ENCODE measurements around the gene PSMC5. TPM values are rescaled to one million over a fixed set of nuclear protein-coding genes. Genes with fewer than 3 reads are reported as not detected.
A peak's percentile ranks its signal among the peaks of the same experiment; 100 is the strongest.

The PSMC5 gene
- total RNA-seq, 1 donor from 2014 or later: 59.9 TPM

GRCh38 chr17:63820963-63821561 lies 6.2 kb upstream of the PSMC5 start:
- DNase-seq (ENCODE audit: low read depth in 2 of 2): no peak

GRCh38 chr17:63821804-63822203 lies 5.4 kb upstream of the PSMC5 start:
- DNase-seq (ENCODE audit: low read depth in 2 of 2): no peak

- DNase-seq (ENCODE audit: low read depth in 2 of 2): no peak
These were observed 4.7 kb upstream of the PSMC5 start for GRCh38 chr17:63822537-63822936.

DNA sequence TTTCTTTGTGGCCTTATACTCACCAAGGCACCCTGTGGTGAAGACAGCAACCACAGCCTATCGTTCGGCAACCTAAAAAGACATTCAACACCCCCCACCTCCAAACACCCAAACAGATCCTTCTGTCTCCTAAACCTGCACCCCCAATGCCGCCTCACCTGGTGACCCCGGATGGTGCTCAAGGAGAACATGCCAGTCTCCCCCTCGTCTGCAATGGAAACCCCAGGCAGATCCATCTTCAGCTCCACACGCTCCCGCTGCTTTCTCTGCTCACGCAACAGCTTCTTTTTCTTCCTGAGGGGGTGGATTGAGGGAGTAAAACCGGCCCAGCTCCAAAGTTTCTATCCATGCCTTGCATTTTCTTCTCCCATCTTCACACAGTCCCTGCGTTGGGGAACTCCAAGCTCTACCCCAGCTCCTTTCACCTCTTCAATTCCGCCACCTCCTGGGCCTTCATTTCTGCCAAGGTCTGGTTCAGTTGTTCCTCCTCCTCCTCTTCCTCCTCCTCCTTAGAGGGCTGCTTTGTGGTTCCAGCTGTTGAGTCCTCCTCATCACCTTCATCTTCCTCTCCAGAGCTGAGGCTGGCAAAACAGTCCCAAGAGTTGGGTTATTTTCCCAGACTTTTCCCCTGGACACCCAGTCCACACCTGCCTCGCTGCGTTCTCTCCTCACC lies 3.4 kb upstream of the PSMC5 start:
- no peak for DNase-seq (ENCODE audit: low read depth in 2 of 2)

DNA sequence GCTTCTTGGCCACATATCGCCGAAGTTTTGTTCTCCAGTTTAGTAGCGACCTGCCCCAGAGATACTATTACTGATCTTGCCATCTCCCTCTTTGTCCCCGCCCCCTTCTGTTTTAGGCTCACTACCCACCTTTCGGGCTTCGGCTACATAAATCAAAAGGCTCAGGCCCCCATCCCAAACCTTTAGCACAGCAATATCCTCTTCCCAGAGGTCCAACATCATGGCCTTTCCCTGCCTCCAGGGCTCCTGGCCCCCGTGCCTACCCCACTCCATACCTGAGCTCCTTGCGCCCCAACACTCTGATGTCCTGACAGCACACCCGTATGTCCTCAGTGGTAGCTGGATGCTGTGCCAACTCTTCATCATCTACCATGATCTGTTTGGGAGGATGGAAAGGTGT lies 2.9 kb upstream of the PSMC5 start:
- no peak for DNase-seq (ENCODE audit: low read depth in 2 of 2)

DNA sequence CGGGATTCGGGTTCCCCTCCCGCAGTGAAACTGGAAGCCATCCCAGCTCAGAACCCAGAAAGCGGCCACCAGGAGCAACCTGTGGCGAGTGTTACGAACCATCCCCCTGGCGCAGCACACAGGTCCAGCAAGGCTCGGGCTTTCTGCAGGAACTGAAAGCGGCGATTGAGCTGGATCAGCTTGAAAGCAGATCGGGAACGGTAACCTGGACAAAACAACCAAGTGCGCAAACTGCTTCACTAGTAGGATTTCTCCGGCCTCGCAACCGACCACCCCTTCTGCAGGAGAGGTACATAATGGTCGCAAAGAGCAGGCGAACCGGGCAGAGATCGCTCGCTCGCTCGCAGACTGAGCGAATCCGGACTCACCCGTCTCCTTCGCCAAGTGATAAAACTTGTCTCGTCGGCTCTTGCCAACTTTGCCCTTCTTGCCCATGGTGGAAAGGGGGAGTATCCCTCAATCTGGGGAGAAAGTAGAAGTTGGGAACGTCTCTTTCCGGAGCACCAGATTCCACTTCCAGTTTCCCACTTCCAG lies 696 bp upstream of the PSMC5 start:
- DNase-seq (ENCODE audit: low read depth in 2 of 2): peak; percentile 58 to 78

GRCh38 chr17:63827801-63828221 lies 580 bp downstream of the PSMC5 start:
- no peak for DNase-seq (ENCODE audit: low read depth in 2 of 2)

DNA sequence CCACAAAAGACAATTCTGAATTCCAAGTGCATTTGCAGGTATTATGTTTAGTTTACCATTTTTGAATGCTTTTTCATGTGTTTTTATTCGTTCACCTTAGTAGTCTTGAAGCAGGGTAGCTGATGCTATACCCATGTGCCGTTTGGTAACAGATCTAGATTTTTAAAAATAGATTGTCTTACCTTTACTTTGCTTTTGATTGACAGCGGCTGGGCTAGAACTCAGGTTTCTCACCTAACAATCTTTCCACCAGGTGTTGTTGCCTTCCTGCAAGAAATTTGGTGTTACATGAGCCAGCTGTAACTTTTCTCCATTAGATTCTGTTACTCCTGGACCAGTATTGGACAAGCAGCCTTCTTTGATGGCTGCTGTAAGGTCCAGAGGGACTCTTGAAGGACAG lies 1.7 kb downstream of the PSMC5 start:
- no peak for DNase-seq (ENCODE audit: low read depth in 2 of 2)

GRCh38 chr17:63830278-63830677 lies 3.0 kb downstream of the PSMC5 start:
- no peak for DNase-seq (ENCODE audit: low read depth in 2 of 2)

- no peak for DNase-seq (ENCODE audit: low read depth in 2 of 2)
These were observed 3.8 kb downstream of the PSMC5 start for GRCh38 chr17:63830904-63831491.

DNA sequence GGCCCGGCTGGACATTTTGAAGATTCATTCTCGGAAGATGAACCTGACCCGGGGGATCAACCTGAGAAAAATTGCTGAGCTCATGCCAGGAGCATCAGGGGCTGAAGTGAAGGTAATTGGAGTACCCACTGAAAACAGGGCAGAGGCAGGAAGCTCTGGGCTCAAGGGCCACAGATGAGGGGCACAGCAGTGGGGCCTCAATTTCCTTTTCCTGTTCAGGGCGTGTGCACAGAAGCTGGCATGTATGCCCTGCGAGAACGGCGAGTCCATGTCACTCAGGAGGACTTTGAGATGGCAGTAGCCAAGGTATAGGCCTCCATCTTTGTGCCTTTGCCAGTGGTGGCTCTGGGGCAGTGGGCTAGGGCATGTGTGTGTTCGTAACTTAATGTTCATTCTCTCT lies 4.3 kb downstream of the PSMC5 start:
- DNase-seq (ENCODE audit: low read depth in 2 of 2): no peak

DNA sequence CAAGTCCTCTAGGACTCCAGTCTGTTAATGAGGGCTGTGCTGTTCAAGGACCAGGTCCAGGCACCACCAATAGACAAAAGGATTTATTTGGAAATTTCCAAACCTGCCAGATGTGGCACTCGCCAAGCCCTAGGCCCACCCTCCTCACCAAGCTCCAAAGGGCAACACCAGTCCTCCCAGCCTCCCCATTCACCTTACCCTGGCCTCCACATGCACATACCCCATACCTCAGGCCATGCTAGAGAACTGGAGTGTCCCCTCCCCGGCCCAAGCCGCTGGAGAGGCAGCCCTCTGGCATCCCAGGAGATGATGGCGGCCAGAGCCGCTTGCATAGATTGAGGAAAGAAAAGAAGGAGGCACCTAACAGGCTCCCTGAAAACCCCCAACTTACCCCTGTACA lies 4.8 kb downstream of the PSMC5 start:
- no peak for DNase-seq (ENCODE audit: low read depth in 2 of 2)

DNA sequence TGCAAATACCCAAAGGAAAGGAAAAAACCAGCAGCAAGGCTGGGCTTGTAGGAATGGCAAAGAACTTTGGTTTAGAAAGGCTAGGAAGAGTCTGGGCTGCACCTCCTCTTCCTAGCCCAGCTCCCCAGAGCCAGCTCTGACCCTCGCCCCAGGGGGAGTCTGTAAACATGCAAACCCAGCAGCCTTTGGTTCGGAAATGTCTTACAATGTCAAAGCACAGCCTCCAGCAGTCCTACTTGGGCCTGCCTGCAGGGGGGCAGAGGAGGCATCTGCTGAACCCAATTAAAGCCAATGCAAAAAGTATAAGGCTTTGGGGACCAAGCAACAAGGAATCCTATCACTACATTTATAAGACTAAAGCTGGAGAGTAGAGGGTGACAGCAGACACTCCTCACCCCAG lies 5.2 kb downstream of the PSMC5 start:
- DNase-seq (ENCODE audit: low read depth in 2 of 2): no peak

DNA sequence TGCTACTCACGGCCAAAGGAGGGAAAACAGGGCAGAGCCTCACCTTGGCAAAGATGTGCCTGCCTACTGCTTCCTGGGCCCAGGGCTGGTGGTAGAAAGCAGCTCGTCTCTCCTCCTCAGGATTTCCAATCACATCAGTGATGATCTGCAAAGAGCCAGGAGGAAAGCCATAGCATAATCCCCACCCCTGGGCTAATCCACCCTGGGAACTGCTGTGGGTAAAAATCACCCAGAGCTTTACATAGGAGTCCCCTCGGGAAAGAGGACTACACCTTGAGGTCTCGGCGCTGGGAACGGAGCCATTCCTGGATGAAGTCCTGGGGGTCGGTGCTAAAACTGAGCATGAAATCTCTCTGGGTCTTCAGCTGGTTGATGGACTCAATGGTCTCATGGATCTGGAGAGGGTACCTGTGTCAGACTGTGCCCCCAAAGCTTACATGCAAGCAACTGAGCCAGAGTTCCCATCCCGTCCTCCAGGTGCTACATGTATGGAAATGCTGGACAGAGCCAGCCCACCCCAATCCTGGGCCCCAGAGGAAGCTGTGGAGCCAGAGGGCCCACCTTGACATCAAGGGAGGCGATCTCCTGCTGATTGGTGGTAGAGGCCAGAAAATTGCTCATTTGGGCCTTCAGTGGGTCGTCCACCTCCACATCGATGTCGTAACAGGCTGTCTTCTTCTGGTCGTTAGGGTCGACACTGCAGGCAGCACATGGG lies 6.0 kb downstream of the PSMC5 start:
- DNase-seq (ENCODE audit: low read depth in 2 of 2): no peak

GRCh38 chr17:63833741-63834373 lies 6.6 kb downstream of the PSMC5 start:
- DNase-seq (ENCODE audit: low read depth in 2 of 2): no peak

GRCh38 chr17:63834431-63835166 lies 7.4 kb downstream of the PSMC5 start:
- DNase-seq (ENCODE audit: low read depth in 2 of 2): peak; percentile 76 to 93

GRCh38 chr17:63835167-63835720 lies 8.0 kb downstream of the PSMC5 start:
- DNase-seq (ENCODE audit: low read depth in 2 of 2): no peak

- DNase-seq (ENCODE audit: low read depth in 2 of 2): no peak
These were observed 9.6 kb downstream of the PSMC5 start for GRCh38 chr17:63836811-63837210.

- no peak for DNase-seq (ENCODE audit: low read depth in 2 of 2)
These were observed 10.2 kb downstream of the PSMC5 start for GRCh38 chr17:63837480-63837879.

GRCh38 chr17:63837962-63838600 lies 10.8 kb downstream of the PSMC5 start:
- no peak for DNase-seq (ENCODE audit: low read depth in 2 of 2)
